ENCODE results near the gene ASNSD1. TPM values are rescaled to one million over a fixed set of nuclear protein-coding genes. Genes with fewer than 3 reads are reported as not detected.
"Not testable (repeated sequence)": the region's sequence is repeated elsewhere in the genome, so short reads cannot be mapped to it uniquely, and the experiment has no call there.

ASNSD1 gene
- total and polyA plus RNA-seq, 4 donors: 53.9 to 73.1 (median 56.5) TPM

- H3K36me3 ChIP-seq (ENCODE audit: control insufficient read depth, insufficient read depth, low read length): peaks cover 5% of the 10 kb centered on the region
- no peak overlapping the region for H3K27ac ChIP-seq (ENCODE audit: low read depth, low read length)
- H3K4me1 ChIP-seq (ENCODE audit: control insufficient read depth, insufficient read depth, low read length): peaks cover 8% of the 10 kb centered on the region
- WGBS (ENCODE audit: insufficient coverage): 25% methylated on average over 4 of the region's 4 CpGs
- no peaks in the 10 kb centered on the region for H3K27me3 ChIP-seq (ENCODE audit: control insufficient read depth, insufficient read depth, low read length)
- no peak for DNase-seq (ENCODE audit: low read depth in 4 of 6, low spot score in 6 of 6)
- H3K4me3 ChIP-seq (ENCODE audit: low read depth, low read length): peak overlapping the region; percentile 100
- no peaks in the 10 kb centered on the region for H3K9me3 ChIP-seq (ENCODE audit: control insufficient read depth, insufficient read depth, low read length)
Measured at GRCh38 chr2:189660803-189661147, 484 bp upstream of the ASNSD1 start.

- Histone ChIP-seq H3K27ac (ENCODE audit: low read depth, low read length) (no peak overlapping the region), H3K9me3 (ENCODE audit: control insufficient read depth, insufficient read depth, low read length) (no peaks in the 10 kb centered on the region), H3K4me1 (ENCODE audit: control insufficient read depth, insufficient read depth, low read length) (peaks cover 8% of the 10 kb centered on the region), H3K27me3 (ENCODE audit: control insufficient read depth, insufficient read depth, low read length) (no peaks in the 10 kb centered on the region), H3K4me3 (ENCODE audit: low read depth, low read length) (peak overlapping the region; percentile 100), H3K36me3 (ENCODE audit: control insufficient read depth, insufficient read depth, low read length) (peaks cover 5% of the 10 kb centered on the region)
- peak in 1 of 6 donors; percentile 15 for DNase-seq (ENCODE audit: low read depth in 4 of 6, low spot score in 6 of 6)
- WGBS (ENCODE audit: insufficient coverage): 7% methylated on average over 6 of the region's 9 CpGs
Measured at GRCh38 chr2:189661957-189662321, 680 bp downstream of the ASNSD1 start.

- Histone ChIP-seq H3K27me3 (ENCODE audit: control insufficient read depth, insufficient read depth, low read length) (no peaks in the 10 kb centered on the region), H3K9me3 (ENCODE audit: control insufficient read depth, insufficient read depth, low read length) (no peaks in the 10 kb centered on the region), H3K27ac (ENCODE audit: low read depth, low read length) (no peak overlapping the region), H3K4me3 (ENCODE audit: low read depth, low read length) (peak overlapping the region; percentile 100), H3K4me1 (ENCODE audit: control insufficient read depth, insufficient read depth, low read length) (peaks cover 8% of the 10 kb centered on the region), H3K36me3 (ENCODE audit: control insufficient read depth, insufficient read depth, low read length) (peaks cover 5% of the 10 kb centered on the region)
- DNase-seq (ENCODE audit: low read depth in 4 of 6, low spot score in 6 of 6): no peak
- WGBS (ENCODE audit: insufficient coverage): 100% methylated on average over 2 of the region's 5 CpGs
Measured at GRCh38 chr2:189662669-189663226, 1.5 kb downstream of the ASNSD1 start.

DNA sequence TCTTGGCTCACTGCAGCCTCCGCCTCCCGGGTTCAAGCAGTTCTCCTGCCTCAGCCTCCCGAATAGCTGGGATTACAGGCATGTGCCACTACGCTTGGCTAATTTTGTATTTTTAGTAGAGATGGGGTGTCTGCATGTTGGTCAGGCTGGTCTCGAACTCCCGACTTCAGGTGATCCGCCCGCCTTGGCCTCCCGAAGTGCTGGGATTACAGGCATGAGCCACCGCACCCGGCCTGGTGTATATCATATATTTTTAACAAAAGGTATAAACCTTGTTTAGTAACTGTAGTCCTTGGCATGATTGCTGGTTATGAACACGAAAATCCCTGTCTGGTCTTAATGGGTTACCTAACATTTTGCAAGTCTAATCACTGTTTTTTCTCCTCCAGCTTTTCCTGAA, 2.1 kb downstream of the ASNSD1 start:
- H3K4me1 ChIP-seq (ENCODE audit: control insufficient read depth, insufficient read depth, low read length); H3K4me3 ChIP-seq (ENCODE audit: low read depth, low read length); H3K27me3 ChIP-seq (ENCODE audit: control insufficient read depth, insufficient read depth, low read length); H3K27ac ChIP-seq (ENCODE audit: low read depth, low read length); H3K9me3 ChIP-seq (ENCODE audit: control insufficient read depth, insufficient read depth, low read length); DNase-seq (ENCODE audit: low read depth in 4 of 6, low spot score in 6 of 6); H3K36me3 ChIP-seq (ENCODE audit: control insufficient read depth, insufficient read depth, low read length): not testable (repeated sequence)
- WGBS (ENCODE audit: insufficient coverage): no CpG with 5 or more reads among the region's 12 CpGs

DNA sequence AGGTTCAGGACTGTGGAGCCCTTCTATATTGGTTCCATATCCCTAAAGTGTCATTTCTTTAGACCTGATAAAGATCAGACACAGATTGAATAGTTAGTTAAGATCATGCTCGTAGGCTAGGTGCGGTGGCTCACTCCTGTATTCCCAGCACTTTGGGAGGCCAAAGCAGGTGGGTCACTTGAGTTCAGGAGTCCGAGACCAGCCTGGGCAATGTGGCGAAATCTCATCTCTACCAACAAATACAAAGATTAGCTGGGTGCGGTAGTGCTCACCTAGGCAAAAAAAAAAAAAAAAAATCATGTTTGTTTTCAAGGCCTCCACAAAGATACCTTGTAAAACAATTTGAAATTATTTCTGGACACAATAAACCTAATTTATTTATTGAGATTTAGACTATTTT, 8.7 kb downstream of the ASNSD1 start:
- no peaks in the 10 kb centered on the region for H3K9me3 ChIP-seq (ENCODE audit: control insufficient read depth, insufficient read depth, low read length)
- H3K27me3 ChIP-seq (ENCODE audit: control insufficient read depth, insufficient read depth, low read length): no peaks in the 10 kb centered on the region
- DNase-seq (ENCODE audit: low read depth in 4 of 6, low spot score in 6 of 6): no peak
- no peak overlapping the region for H3K27ac ChIP-seq (ENCODE audit: low read depth, low read length)
- WGBS (ENCODE audit: insufficient coverage): 100% methylated on average over 2 of the region's 5 CpGs
- H3K36me3 ChIP-seq (ENCODE audit: control insufficient read depth, insufficient read depth, low read length): peaks cover 20% of the 10 kb centered on the region
- H3K4me3 ChIP-seq (ENCODE audit: low read depth, low read length): no peak overlapping the region
- H3K4me1 ChIP-seq (ENCODE audit: control insufficient read depth, insufficient read depth, low read length): peaks cover 4% of the 10 kb centered on the region

DNA sequence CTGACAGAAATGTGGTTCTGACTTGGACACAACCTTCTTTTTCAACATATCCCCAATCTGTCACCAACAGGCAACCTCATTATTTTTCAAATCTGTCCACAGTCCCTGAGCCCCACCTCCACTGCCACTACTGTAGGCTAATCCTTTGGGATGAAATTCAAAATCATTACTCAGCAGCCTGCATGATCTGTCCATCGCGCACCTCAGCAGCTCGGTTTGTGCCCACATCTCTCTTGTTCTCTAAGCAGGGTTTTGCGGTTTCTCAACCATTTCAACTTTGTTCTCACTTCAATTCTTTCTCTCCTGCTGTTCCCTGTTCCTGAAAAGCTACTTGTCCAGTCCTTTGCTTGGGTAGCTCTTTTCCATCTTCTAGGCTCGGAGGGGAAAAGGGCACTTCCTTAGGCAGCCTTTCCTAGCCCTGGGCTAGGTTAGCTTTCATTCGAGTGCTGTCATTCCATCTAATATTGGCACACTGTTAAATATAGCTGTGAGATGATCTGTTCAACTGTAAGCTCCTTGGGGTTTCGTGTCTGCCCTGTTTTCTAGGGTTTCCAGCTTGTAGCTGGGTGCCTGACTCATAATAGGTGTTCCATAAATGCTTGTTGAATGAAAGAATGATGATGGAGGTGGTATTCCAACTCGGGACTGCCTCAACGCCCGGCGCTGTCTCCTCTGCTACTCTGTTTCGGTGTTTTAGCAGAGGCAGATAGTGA, 12.6 kb downstream of the ASNSD1 start:
- peak overlapping the region; percentile 78 for H3K4me3 ChIP-seq (ENCODE audit: low read depth, low read length)
- WGBS (ENCODE audit: insufficient coverage): 41% methylated on average over 12 of the region's 12 CpGs
- H3K9me3 ChIP-seq (ENCODE audit: control insufficient read depth, insufficient read depth, low read length): no peaks in the 10 kb centered on the region
- peaks cover 12% of the 10 kb centered on the region for H3K36me3 ChIP-seq (ENCODE audit: control insufficient read depth, insufficient read depth, low read length)
- H3K4me1 ChIP-seq (ENCODE audit: control insufficient read depth, insufficient read depth, low read length): peaks cover 8% of the 10 kb centered on the region
- H3K27ac ChIP-seq (ENCODE audit: low read depth, low read length): peak overlapping the region; percentile 60
- H3K27me3 ChIP-seq (ENCODE audit: control insufficient read depth, insufficient read depth, low read length): no peaks in the 10 kb centered on the region
- DNase-seq (ENCODE audit: low read depth in 4 of 6, low spot score in 6 of 6): peak in 1 of 6 donors; percentile 10

DNA sequence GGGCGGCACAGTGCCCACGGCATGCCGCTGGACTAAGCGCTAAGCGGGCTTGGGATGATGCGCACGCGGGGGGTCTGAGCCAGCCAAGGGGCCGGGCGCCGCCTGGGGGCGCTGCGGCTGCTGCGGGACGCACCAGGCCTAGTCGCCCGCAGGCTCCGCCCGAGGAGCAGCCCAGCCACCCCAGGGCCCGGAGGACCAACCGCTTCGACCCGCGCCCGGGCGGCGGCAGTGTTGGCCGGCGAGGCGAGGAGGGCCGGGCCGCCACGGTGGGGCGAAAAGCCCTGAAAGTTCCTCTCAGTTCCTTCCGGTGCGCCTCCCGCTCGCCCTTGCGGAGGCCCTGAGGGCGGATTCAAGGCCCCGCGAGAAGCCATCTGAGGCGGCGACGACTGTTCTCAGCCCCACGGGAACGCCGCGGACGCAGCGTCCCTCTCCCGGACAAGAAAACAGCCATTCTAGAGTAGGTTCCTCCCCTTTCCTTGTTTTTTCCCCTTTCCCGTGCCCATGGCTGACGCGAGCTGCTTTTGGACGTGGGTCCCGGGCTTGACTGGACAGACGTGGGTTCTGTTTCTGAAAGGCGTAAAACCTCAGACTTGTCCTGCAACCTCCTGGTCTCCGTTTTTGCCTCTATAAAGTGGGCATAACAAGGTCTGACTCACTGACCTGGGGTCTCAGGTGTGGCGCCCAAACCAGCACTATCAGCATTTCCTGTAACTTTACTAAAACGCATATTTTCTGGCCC, 13.3 kb downstream of the ASNSD1 start, which contains the start of gene ANKAR:
Gene ANKAR, plus strand, starts transcription at position 297 of the 739 bp plus-strand sequence. CDS start 1,821 bp downstream, outside the sequence.
- H3K9me3 ChIP-seq (ENCODE audit: control insufficient read depth, insufficient read depth, low read length): peaks cover 2% of the 10 kb centered on the region
- peaks cover 8% of the 10 kb centered on the region for H3K4me1 ChIP-seq (ENCODE audit: control insufficient read depth, insufficient read depth, low read length)
- H3K27ac ChIP-seq (ENCODE audit: low read depth, low read length): peak within 1 kb of the TSS; percentile 93
- DNase-seq (ENCODE audit: low read depth in 4 of 6, low spot score in 6 of 6): peak; percentile 51 to 94 (median 72)
- H3K36me3 ChIP-seq (ENCODE audit: control insufficient read depth, insufficient read depth, low read length): peaks cover 10% of the 10 kb centered on the region
- H3K27me3 ChIP-seq (ENCODE audit: control insufficient read depth, insufficient read depth, low read length): no peaks in the 10 kb centered on the region
- WGBS (ENCODE audit: insufficient coverage): 1% methylated on average over 60 of the region's 62 CpGs
- peak within 1 kb of the TSS; percentile 78 for H3K4me3 ChIP-seq (ENCODE audit: low read depth, low read length)

GRCh38 chr2:189676471-189676870, 15.2 kb downstream of the ASNSD1 start:
- Histone ChIP-seq H3K4me1 (ENCODE audit: control insufficient read depth, insufficient read depth, low read length) (peaks cover 8% of the 10 kb centered on the region), H3K36me3 (ENCODE audit: control insufficient read depth, insufficient read depth, low read length) (peaks cover 4% of the 10 kb centered on the region), H3K27me3 (ENCODE audit: control insufficient read depth, insufficient read depth, low read length) (no peaks in the 10 kb centered on the region), H3K9me3 (ENCODE audit: control insufficient read depth, insufficient read depth, low read length) (peaks cover 2% of the 10 kb centered on the region), H3K4me3 (ENCODE audit: low read depth, low read length) (no peak overlapping the region), H3K27ac (ENCODE audit: low read depth, low read length) (no peak overlapping the region)
- no peak for DNase-seq (ENCODE audit: low read depth in 4 of 6, low spot score in 6 of 6)
- WGBS (ENCODE audit: insufficient coverage): 83% methylated on average over 1 of the region's 4 CpGs

GRCh38 chr2:189679226-189679625, 18.0 kb downstream of the ASNSD1 start:
- no peak for DNase-seq (ENCODE audit: low read depth in 4 of 6, low spot score in 6 of 6)
- Histone ChIP-seq H3K27me3 (ENCODE audit: control insufficient read depth, insufficient read depth, low read length) (no peaks in the 10 kb centered on the region), H3K9me3 (ENCODE audit: control insufficient read depth, insufficient read depth, low read length) (peaks cover 2% of the 10 kb centered on the region), H3K27ac (ENCODE audit: low read depth, low read length) (no peak overlapping the region), H3K4me1 (ENCODE audit: control insufficient read depth, insufficient read depth, low read length) (peaks cover 5% of the 10 kb centered on the region), H3K4me3 (ENCODE audit: low read depth, low read length) (no peak overlapping the region), H3K36me3 (ENCODE audit: control insufficient read depth, insufficient read depth, low read length) (no peaks in the 10 kb centered on the region)

Data from spinal cord (tissue), 10 donors.